ENCODE data around the gene SPOCK1.

Gene SPOCK1

DNA sequence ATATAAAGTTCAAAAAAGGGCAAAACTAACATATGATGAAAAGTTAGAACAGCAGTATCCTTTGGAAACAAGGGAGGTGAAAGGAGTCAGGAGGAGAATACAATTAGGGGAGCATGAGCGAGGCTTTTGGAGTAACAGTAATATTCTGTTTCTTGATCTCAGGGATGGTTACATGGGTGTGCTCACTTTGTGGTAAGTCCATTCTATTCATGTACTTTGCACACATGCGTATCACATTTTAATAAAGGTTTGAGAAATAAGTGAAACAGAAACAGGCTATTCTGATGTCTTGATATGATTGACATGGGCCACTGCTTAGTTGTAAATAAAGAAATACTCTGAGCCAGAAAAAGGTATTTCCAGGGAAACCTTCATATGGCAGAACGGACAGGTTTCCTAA lies 208.8 kb downstream of the SPOCK1 start:
- no peak for DNase-seq (ENCODE audit: low read depth)
- no peak overlapping the region for H3K4me3 ChIP-seq (ENCODE audit: control insufficient read depth, low read depth, low read length)
- TF ChIP-seq, protein P1, sequence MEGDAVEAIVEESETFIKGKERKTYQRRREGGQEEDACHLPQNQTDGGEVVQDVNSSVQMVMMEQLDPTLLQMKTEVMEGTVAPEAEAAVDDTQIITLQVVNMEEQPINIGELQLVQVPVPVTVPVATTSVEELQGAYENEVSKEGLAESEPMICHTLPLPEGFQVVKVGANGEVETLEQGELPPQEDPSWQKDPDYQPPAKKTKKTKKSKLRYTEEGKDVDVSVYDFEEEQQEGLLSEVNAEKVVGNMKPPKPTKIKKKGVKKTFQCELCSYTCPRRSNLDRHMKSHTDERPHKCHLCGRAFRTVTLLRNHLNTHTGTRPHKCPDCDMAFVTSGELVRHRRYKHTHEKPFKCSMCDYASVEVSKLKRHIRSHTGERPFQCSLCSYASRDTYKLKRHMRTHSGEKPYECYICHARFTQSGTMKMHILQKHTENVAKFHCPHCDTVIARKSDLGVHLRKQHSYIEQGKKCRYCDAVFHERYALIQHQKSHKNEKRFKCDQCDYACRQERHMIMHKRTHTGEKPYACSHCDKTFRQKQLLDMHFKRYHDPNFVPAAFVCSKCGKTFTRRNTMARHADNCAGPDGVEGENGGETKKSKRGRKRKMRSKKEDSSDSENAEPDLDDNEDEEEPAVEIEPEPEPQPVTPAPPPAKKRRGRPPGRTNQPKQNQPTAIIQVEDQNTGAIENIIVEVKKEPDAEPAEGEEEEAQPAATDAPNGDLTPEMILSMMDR (conservative IDR thresholded peaks at IDR 0.05; ENCODE audit: control insufficient read depth, insufficient read depth, low read depth, low read length): no peak

DNA sequence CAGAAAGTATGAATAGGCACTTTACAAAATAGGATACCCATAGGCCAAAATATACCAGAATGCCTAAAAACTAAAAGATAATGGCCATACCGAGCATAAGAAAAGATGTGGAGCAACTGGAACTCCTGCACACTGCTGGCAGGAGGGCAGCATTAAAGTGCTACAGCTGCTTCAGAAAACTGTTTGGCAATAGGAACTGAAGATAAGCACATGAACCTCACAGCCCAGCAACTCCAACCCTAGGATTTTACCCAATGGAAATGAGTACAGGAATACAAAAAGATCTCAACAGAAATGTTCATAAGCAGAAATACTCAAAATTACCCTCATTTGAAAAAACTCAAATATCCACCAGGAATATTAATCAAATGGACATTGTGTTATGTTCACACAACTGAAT lies 209.3 kb downstream of the SPOCK1 start:
- TF ChIP-seq, protein P1 (conservative IDR thresholded peaks at IDR 0.05; ENCODE audit: control insufficient read depth, insufficient read depth, low read depth, low read length): no peak
- H3K4me3 ChIP-seq (ENCODE audit: control insufficient read depth, low read depth, low read length): no peak overlapping the region
- no peak for DNase-seq (ENCODE audit: low read depth)

- no peak overlapping the region for H3K4me3 ChIP-seq (ENCODE audit: control insufficient read depth, low read depth, low read length)
- no peak for DNase-seq (ENCODE audit: low read depth)
- TF ChIP-seq, protein P1 (conservative IDR thresholded peaks at IDR 0.05; ENCODE audit: control insufficient read depth, insufficient read depth, low read depth, low read length): no peak
These were observed 211.6 kb downstream of the SPOCK1 start for GRCh38 chr5:137287569-137287968.

DNA sequence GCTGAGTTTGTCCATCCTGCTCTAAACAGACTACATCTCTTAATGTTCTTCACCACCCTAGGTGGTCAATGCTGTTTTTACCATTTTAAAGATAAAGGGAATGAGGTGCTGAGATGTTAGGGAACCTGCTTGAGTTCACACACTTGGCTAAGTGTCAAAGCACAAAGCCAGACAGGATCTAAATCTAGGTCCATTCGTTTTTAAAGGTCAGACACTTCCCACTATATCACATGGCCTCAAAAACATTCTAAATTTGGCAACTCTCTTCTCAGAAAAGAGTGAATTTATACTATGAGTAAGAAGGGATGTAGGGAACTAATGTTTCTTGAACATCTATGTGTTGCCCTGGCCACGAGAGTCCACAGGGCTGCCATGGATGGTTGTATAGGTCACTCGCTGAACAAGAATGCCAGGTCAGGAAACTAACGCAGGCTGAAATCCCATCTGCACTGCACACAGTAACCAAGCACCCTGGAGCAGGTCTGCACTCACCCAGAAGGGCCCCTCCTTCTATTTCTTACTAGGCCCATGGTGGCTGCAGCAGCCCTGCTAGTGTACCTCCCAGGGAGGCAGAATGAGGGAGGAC lies 213.0 kb downstream of the SPOCK1 start:
- DNase-seq (ENCODE audit: low read depth): peak; percentile 14
- no peak overlapping the region for H3K4me3 ChIP-seq (ENCODE audit: control insufficient read depth, low read depth, low read length)
- TF ChIP-seq, protein P1 (conservative IDR thresholded peaks at IDR 0.05; ENCODE audit: control insufficient read depth, insufficient read depth, low read depth, low read length): no peak

DNA sequence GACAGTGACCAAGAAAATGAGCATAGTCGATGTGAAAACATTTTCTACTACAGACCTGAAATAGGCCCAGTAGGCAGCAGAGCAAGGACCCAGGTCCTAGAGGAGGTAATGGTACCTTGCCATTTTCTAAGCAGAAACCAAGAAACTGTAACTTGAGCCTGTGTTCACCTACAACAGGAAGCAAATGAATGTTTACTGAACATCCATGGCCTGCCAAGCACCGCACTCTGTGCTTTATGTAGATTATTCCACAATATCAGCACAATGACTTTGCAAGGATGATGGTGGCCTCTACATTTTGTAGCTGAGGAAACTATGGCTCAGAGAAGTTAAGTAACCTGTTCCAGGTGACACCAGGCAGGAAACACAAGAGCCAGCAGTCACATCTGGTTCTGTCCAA lies 215.3 kb downstream of the SPOCK1 start:
- TF ChIP-seq, protein P1 (conservative IDR thresholded peaks at IDR 0.05; ENCODE audit: control insufficient read depth, insufficient read depth, low read depth, low read length): no peak
- no peak for DNase-seq (ENCODE audit: low read depth)
- no peak overlapping the region for H3K4me3 ChIP-seq (ENCODE audit: control insufficient read depth, low read depth, low read length)

GRCh38 chr5:137282216-137282615 lies 216.9 kb downstream of the SPOCK1 start:
- no peak for DNase-seq (ENCODE audit: low read depth)
- H3K4me3 ChIP-seq (ENCODE audit: control insufficient read depth, low read depth, low read length): no peak overlapping the region
- TF ChIP-seq, protein P1 (conservative IDR thresholded peaks at IDR 0.05; ENCODE audit: control insufficient read depth, insufficient read depth, low read depth, low read length): no peak

DNA sequence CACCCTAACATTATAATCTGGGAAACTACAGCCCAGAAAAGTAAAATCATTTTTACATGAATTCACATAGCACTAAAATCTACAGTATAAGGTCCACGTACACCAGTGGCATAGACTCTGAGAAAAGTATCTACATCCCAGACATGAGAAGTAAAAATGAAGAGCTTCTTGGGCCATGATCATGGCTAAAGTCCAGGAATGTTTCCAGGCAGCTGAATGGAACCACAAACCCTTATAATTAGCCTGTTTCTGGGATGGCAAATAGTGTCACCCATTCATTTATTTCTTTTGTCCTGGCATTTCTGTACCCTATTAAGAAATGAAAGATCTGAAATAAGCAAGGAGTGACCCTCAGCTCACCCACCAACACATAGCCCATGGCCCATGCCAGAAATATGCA lies 217.9 kb downstream of the SPOCK1 start:
- TF ChIP-seq, protein P1 (conservative IDR thresholded peaks at IDR 0.05; ENCODE audit: control insufficient read depth, insufficient read depth, low read depth, low read length): no peak
- no peak overlapping the region for H3K4me3 ChIP-seq (ENCODE audit: control insufficient read depth, low read depth, low read length)
- no peak for DNase-seq (ENCODE audit: low read depth)

All from fibroblast of mammary gland (primary cell).